ENCODE measurements around the gene PRKCI.
"Not testable (repeated sequence)": the region's sequence is repeated elsewhere in the genome, so short reads cannot be mapped to it uniquely, and the experiment has no call there.

PRKCI gene

DNA sequence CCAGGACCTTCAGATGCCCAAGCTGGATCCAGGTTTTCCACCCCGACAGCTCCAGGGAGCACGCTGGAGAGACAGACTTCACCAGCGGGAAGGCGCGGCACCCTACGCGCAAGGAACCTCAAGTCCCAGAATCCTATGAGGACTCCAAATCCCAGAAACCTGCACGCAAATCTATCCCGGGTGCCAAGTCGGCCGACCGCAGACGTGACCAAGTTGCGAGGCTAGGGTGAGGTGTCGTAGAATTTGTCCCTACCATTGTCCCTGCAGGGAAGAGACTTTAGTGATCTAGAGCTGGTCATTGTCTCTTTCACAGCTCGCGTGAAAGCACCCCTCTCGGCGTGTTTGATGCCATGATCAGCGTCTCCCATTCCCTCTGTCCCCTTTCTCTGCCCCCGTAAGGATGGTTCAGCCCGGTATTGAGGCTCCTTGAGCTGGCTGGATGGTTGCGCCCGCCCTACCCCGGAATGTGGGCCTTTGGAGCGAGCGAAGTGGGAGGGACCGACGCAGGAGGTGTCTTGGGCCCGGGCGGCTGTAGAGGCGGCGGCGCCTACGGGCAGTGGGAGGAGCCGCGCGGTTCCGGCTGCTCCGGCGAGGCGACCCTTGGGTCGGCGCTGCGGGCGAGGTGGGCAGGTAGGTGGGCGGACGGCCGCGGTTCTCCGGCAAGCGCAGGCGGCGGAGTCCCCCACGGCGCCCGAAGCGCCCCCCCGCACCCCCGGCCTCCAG is at the start of gene PRKCI:
TSS of gene PRKCI (plus strand) at position 501 of the 723 bp plus-strand sequence. CDS start 246 bp downstream, outside the sequence.
- peak; percentile 70 to 96 for DNase-seq

- DNase-seq, result no peak
Observed at GRCh38 chr3:170178651-170179050, 43.6 kb upstream of the PRKCI start.

- DNase-seq, result no peak
Observed at GRCh38 chr3:170179432-170179831, 42.8 kb upstream of the PRKCI start.

DNA sequence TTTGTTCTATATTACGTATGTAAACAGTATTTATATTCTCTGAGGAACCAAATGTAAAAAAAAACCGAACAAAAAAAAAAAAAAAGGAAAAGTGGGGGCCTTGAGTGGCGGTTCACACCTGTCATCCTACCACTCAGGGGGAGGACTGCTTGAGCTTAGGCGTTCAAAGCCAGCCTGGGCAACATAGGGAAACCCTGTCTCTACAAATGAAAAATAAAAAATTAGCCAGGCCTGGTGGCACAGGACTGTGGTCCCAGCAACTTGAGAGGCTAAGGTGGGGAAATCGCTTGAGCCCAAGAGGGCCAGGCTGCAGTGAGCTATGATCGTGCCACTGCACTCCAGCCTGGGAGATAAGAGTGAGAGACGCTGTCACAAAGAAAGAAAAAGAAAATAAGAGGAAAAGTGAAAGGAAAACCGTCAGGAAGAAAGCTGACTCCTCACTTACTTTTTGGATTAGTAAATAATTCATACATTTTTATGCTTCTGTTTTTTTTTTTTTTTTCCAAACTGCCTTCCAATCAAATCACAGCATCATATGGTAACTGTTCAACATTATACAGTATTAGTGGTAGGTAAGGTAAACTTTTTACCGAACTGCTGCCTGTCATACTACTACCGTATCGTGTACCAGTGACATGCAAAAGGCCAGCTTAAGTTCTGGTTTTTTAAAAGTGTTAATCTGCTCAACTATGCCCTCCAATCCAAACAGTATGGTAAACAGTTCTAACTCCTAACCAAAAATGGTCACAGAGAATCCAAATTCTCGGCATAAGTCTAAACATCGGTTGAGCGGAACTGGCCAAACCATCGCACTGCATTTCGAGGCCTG is 41.9 kb upstream of the PRKCI start:
- no peak for DNase-seq

- DNase-seq, result peak; percentile 46 to 52
Observed at GRCh38 chr3:170180908-170181885, 41.0 kb upstream of the PRKCI start, which contains the start of gene PHC3. Gene PHC3 (minus strand): TSS chr3:170181733. CDS start chr3:170181715, 18 bp downstream.

GRCh38 chr3:170189398-170190256 is 32.6 kb upstream of the PRKCI start:
- no peak for DNase-seq

DNA sequence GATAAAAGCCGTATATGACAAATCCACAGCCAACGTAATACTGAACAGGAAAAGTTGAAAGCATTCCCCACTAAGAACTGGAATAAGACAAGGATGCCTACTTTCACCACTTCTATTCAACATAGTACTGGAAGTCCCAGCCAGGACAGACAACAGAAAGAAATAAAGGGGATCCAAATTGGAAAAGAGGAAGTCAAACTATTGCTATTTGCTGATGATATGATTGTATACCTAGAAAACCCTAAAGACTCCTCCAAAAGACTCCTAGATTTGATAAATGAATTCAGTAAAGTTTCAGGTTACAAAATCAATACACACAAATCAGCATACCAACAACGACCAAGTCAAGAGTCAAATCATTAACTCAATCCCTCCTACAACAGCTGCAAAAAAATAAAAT is 26.5 kb upstream of the PRKCI start:
- DNase-seq, result not testable (repeated sequence)

- DNase-seq, result no peak
Observed at GRCh38 chr3:170196833-170197232, 25.4 kb upstream of the PRKCI start.

GRCh38 chr3:170200987-170201386 is 21.2 kb upstream of the PRKCI start:
- DNase-seq, result no peak

DNA sequence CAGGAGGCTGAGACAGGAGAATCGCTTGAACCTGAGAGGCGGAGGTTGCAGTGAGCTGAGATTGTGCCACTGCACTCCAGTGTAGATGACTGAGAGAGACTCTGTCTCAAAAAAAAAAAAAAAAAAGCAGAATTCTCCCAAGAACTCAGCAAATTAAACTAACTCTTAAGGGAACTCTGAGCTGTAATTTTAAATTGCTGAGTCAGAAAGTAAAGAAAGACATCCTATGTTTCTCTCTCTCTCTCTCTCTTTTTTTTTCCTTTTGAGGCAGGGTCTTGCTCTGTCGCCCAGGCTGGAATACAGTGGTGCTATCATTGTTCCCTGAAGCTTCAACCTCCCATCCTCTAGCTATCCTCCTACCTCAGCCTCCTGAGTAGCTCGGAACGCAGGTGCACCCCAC is 20.7 kb upstream of the PRKCI start:
- no peak for DNase-seq

DNA sequence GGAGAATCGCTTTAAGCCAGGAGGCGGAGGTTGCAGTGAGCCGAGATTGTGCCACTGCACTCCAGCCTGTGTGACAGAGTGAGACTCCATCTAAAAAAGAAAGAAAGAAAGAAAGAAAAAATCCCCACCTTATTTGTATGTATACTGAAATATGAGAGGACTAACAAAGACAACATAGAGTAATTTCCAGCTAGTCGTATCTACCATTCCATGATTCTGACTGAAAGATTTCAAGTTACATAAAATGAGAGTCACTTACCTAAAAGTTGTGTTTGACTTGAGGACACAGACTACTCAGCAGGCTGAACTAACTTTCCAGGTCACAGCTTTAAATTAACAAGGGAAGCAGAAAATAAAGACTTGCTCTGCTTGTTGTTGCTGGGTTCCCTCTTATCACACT is 18.8 kb upstream of the PRKCI start:
- DNase-seq, result no peak

- DNase-seq, result no peak
Observed at GRCh38 chr3:170204023-170204472, 18.2 kb upstream of the PRKCI start.

- no peak for DNase-seq
Observed at GRCh38 chr3:170204509-170204908, 17.7 kb upstream of the PRKCI start.

DNA sequence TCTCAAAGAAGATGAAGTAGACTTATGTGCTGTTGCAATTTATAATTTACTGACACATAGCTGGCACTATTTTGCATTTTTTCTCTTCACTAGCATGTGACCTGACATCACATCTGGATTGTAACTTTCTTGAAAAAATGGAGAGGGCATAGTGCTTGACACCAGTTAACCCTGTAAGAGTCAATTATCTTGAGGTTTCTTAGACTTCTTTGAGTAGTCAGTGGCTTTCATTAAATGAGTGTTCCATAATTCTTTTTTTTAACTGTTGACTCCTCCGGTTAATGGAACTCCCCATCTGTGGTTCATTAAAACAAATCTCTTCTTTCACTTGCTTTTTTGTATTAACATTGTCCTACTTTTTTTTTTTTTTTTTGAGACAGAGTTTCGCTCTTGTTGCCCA is 16.9 kb upstream of the PRKCI start:
- DNase-seq, result no peak

DNA sequence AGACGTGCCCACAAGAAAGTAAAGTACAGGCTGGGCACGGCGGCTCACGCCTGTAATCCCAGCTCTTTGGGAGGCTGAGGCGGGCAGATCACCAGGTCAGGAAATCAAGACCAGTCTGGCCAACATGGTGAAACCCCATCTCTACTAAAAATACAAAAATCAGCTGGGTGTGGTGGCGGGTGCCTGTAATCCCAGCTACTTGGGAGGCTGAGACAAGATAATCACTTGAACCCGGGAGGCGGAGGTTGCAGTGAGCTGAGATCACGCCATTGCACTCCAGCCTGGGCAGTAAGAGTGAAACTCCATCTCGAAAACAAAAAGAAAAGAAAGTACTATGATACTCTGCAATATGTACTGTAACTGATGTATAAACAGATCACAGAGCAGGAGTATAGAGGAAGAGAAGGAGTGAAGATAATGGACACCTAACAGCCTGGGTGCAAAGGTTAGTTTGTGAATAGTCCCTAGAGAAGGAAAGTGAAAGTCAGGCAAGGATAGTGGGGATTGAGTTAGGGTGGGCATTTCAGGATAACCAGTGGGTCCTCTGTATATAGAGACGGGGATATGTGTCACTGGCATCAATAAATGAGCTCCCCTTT is 16.0 kb upstream of the PRKCI start:
- not testable (repeated sequence) for DNase-seq

- DNase-seq, result no peak
Observed at GRCh38 chr3:170207717-170208116, 14.5 kb upstream of the PRKCI start.

DNA sequence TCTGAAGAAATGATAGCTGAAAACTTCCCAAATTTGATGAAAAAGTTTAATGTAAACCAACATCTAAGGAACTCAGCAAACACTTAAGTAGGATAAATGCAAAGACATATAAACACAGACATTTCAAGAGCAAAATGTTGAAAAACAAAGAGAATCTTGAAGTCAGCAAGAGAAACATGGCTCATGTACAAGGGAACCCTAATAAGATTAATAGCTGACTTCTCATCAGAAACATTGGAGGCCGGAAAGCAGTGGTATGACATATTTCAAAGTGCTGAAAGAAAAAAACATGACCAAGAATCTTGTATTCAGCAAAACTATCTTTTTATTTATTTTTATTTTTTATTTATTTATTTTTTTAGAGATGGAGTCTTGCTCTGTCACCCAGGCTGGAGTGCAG is 10.6 kb upstream of the PRKCI start:
- no peak for DNase-seq

DNA sequence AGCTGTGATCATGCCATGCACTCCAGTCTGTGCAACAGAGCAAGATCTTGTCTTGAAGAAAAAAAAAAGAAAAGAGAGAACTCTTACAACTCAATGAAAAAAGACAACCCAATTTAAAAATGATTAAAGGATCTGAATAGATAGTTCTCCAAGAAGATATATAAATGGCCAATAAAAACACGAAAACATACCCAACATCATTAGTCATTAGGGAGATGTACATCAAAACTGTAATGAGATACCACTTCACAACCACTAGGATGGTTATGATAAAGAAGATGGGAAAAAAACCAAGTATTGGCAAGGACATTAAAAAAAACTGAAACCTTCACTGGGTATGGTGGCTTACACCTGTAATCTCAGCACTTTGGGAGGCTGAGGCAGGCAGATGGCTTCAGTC is 2.4 kb upstream of the PRKCI start:
- no peak for DNase-seq

GRCh38 chr3:170220871-170221270 is 1.4 kb upstream of the PRKCI start:
- no peak for DNase-seq

DNA sequence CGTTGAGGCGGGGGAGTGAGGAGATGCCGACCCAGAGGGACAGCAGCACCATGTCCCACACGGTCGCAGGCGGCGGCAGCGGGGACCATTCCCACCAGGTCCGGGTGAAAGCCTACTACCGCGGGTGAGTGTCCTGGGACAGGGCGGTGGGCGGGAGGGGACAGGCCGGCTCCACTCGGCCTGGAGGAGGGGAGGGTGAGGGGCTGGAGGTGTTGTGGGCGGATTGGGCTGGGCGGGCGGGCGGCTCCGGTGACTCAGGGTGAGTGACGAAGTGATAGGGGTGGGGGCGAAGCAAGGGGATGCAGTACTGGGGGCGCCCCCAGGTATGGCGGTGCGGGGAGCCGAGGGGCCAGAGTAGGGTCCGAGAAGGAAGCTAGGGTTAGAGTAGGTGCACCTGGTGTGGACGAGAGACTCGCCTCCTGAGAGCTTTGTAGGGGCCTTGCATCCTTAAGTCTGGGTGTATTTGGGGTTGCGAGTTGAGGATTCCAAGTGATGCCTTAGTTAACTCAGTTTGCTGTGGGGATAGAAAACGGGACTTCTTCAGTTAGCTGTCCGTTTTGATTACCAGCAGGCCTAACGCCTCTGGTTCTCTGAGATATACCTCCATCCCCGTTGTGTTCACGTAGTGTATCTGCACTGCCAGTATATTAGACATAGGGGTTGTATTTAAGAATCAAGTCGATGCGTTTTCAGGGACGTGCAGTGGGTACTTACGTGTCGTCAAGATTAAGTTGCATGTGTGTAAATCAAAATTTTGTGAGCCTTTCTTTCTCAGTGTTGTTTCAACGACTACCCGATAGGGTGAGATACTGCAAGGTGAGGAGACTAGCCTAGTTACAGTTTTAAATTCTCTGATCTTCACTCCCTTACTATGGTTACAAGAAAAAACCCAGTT is 670 bp downstream of the PRKCI start:
- DNase-seq, result peak in 1 of 2 experiments; percentile 2
